Stimulated activated CD8-positive, alpha-beta memory T cell treated with anti-CD3 and anti-CD28 coated beads, Interleukin-12 subunit alpha, Interleukin-12 subunit beta, amount 100 ng/mL, for 24 hours (primary cell): Measurements from ENCODE around the gene NMNAT2.
"Not testable (repeated sequence)": the region's sequence is repeated elsewhere in the genome, so short reads cannot be mapped to it uniquely, and the experiment has no call there.

Experiments used
- DNase-seq: peaks from one replicate; pipeline ENCODE4 v3.0.0-alpha.2; 2020; ENCODE audit errors: extremely low read depth

The NMNAT2 gene

GRCh38 chr1:183417772-183418491, at the start of gene NMNAT2:
Gene NMNAT2 (minus strand): TSS chr1:183418380. CDS start chr1:183418267, 113 bp downstream.
- no peak for DNase-seq

- DNase-seq = no peak
Observed at GRCh38 chr1:183467687-183468086, 49.5 kb upstream of the NMNAT2 start.

- no peak for DNase-seq
Observed at GRCh38 chr1:183466781-183467180, 48.6 kb upstream of the NMNAT2 start.

DNA sequence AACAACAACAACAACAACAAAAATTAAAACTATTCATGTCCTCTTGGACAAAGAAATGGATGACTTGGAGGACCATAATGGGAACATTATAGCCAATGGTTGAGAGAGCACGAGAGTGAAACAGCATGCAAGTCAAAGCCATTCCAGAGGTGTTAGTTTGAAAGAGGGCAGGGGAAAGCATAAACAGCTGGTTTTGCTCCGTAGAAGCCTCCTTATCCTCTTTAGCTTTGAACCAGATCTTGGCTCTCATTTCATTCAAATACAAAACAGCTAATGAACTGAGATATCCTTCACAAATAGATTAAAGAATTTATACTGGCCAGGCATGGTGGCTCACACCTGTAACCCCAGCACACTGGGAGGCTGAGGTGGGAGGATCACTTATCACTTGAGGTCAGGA, 45.4 kb upstream of the NMNAT2 start:
- no peak for DNase-seq

- no peak for DNase-seq
Observed at GRCh38 chr1:183461350-183461749, 43.2 kb upstream of the NMNAT2 start.

DNA sequence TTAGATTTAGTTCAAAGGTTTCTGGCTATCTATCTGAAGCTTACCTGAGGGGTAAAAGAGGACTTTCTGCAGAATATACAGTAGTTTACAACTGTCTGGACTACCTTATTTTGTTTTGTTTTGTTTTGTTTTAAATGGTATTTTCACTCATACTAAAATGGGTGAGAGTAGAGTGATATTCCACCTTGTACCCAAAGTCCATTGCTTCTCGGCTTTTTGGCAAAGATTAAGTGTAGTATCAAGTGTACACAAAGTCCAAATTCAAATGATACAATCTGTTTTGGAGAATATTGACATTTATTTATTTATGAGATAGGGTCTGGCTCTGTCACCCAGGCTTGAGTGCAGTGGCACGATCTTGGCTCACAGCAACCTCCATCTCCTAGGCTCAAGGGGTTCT, 42.4 kb upstream of the NMNAT2 start:
- DNase-seq = no peak

DNA sequence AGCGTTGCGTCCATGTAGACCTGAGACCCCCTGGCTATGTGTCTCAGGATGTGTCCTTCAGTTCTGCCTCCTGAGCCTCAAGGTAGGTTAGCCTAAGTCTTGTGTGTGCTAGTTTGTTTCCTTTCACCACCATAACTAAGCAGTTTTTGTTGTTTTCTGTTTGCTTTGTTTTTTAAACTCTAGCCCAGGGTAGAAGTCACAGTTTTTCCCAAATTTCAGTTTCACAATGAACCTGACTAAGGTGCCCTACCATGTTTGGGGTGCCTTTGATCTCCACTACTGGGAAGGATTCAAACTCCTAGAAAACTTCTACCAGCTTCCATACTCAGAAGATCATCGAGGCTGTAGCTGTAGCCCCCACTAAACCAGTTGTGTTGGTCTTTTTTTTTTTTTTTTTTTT, 39.3 kb upstream of the NMNAT2 start:
- DNase-seq = no peak

GRCh38 chr1:183456826-183457225, 38.6 kb upstream of the NMNAT2 start:
- no peak for DNase-seq

DNA sequence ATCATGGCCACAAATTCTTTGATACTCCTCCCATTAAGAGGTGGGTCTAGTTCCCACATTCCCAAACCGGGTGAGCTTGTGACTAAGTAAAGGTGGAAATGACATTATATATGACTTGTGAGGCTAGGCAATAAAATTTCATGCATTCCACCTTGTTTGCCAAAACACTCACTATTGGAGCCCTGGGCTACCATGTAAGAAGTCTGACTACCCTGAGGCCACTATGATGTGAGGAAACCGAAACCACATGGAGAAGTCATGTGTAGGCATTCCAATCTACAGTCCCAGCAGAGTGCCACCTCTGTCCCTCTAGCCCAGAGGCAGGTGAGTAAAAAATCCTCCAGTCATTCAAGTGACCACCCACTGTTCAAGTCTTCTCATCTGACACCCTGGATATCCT, 36.2 kb upstream of the NMNAT2 start:
- no peak for DNase-seq

DNA sequence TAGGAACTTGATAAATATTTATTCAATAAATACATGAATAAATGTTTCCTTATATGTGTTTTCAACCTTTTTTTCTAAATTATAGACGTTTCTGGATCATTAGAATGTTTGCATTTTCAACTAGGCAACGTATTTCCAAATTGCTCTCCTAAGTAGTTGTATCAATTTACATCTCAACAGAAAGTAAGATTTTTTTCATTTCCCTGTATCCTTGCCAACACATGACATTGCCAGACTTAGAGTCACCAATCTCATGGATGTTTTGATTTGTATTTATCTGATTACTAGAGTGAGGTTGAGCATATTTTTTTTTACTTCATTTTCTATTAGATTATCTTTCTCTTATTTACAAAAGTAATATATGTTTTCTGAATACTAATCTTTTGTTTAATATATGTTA, 31.9 kb upstream of the NMNAT2 start:
- DNase-seq = no peak

DNA sequence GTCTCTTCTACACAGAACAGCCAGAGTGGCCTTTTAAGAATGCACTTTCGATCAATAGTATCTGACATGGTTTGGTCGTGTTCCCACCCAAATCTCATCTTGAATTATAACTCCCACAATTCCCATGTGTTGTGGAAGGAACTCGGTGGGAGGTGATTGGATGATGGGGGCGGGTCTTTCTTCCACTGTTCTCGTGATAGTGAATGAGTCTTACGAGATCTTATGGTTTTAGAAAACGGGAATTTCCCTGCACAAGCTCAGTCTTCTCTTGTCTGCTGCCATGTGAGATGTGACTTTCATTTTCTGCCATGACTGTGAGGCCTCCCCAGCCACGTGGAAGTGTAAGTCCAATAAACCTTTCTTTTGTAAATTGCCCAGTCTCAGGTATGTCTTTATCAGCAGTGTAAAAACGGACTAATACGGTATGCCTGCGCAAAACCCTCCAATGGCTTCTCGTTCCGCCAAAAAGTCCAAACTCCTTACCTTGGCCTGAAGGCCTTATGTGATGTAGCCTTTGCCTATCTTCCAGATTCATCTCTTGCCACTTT, 31.1 kb upstream of the NMNAT2 start:
- DNase-seq = no peak

DNA sequence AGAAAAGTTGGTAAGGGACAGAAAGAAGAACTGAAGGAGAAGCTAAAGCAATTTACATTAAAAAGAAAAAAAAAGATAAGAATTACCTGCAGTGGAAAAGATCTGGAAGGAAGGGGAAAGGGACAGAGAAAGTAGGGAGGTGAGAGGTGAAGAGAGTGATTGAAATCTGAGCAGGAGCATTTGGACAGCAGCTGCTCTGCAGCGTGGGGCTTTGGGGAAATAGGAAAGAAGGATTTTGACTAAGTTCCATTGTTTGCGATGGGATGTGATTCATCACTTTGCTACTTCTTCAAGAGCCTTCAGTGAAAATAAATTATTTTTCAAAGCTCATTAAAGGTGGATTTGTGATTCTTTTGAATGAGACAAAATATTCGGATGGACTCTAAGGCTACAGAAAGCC, 26.1 kb upstream of the NMNAT2 start:
- no peak for DNase-seq

GRCh38 chr1:183443466-183443865, 25.3 kb upstream of the NMNAT2 start:
- DNase-seq = no peak

DNA sequence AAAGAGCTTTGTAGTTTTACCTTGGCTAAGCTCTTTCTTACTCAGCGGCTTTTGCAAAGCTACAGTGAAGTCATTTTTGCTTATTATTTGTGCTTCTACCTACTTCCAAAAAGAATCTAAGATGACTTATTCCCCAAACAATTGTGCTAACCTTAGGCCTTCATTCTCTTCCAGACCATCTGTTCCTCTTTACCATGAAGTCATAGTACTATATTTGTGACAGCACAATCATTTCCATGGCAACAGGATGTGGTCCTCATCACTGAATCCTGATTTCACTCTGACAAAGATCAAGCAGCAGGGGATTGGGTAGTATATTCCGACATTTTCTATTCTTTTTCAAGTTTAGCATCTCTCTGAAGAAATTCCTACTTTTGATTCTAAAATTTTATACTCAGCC, 24.8 kb upstream of the NMNAT2 start:
- DNase-seq = no peak

GRCh38 chr1:183438060-183438459, 19.9 kb upstream of the NMNAT2 start:
- DNase-seq = no peak

- DNase-seq = no peak
Observed at GRCh38 chr1:183435497-183435896, 17.3 kb upstream of the NMNAT2 start.

- DNase-seq = no peak
Observed at GRCh38 chr1:183433703-183434102, 15.5 kb upstream of the NMNAT2 start.

GRCh38 chr1:183432548-183432875, 14.3 kb upstream of the NMNAT2 start:
- DNase-seq = no peak

DNA sequence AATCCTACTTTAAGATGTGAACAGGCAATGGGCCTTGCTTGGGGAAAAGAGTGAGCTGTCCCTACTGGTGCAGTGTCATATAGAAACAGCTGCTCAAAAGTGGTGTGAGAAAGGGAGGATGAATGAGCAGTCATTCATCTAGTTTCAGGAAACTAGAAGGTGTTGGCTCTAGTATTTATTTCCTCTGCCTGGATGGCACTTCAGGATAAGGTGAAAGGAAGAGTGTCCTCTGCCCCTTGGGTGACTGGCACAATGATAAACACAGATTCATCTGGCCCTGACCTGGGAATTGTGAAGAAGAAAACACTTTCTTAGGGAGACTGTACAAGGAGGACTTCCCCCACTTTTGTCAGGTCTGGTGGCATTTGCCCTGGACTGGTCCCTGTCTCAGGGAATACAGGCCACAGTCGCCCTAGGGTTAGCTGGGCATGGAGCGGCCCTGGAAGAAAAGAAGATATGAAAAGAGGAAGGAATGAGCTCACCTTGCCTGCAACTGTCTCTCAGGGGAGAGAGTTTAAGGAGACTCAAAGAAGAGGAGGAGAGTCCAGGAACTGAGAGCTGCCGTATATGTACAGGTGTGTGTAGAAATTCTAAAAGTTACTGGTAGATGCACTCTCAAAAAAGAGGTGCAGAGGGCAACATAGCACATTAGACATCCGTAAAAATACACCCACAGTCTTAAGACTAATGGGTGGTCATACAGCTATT, 13.8 kb upstream of the NMNAT2 start:
- no peak for DNase-seq

DNA sequence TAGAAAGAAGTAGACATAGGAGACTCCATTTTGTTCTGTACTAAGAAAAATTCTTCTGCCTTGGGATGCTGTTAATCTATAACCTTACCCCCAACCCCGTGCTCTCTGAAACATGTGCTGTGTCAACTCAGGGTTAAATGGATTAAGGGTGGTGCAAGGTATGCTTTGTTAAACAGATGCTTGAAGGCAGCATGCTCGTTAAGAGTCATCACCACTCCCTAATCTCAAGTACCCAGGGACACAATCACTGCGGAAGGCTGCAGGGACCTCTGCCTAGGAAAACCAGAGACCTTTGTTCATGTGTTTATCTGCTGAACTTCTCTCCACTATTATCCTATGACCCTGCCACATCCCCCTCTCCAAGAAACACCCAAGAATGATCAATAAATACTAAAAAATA, 9.4 kb upstream of the NMNAT2 start:
- DNase-seq = not testable (repeated sequence)

GRCh38 chr1:183424691-183425090, 6.5 kb upstream of the NMNAT2 start:
- no peak for DNase-seq

DNA sequence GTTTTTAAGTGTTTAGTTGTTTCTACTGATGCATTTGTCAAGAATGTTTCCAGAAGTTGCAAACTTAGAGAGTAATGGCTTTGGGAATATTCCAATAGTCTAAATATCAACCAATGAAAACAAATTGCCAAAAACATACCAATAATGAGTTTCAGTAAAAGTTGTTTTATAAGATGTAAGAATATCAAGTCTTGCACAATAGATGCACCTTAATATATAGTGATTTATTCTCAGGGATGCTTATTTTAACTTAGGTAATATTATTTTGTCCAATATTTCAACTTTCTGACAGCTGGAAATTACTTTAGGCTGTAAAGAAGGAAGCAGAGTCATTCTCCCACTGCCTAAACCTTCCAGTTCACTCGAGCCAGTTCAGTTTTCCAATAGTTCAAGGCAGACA, 5.4 kb upstream of the NMNAT2 start:
- no peak for DNase-seq

DNA sequence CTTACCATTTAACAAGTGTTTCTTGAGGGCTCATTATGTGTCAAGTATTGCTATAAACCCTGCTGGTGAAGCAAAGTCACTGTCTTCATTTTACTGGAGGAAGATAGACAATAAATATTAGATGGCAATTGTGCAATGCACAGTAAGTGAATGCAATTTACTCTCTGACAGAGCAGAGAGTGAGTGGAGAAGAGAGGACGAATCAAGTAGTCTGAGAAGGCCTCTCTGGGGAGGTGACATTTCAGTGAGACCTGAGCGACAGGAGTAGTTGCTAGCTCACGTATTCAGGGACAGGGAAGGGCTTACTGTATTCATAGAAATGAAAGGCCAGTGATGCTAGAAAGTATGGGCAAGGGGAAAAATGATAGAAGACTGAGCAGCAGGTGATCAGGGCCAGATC, 1.2 kb upstream of the NMNAT2 start:
- DNase-seq = no peak
